GM19463 (cell line): ENCODE data around the gene TNFSF11.

Source experiments
- ATAC-seq: cut with Tn5 transposase; IDR thresholded peaks from one replicate; pipeline ENCODE4 v1.9.1; 2021; ENCODE audit warnings: mild to moderate bottlenecking, moderate library complexity; ENCODE audit not compliant: unreplicated experiment

Gene TNFSF11, protein sequence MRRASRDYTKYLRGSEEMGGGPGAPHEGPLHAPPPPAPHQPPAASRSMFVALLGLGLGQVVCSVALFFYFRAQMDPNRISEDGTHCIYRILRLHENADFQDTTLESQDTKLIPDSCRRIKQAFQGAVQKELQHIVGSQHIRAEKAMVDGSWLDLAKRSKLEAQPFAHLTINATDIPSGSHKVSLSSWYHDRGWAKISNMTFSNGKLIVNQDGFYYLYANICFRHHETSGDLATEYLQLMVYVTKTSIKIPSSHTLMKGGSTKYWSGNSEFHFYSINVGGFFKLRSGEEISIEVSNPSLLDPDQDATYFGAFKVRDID

DNA sequence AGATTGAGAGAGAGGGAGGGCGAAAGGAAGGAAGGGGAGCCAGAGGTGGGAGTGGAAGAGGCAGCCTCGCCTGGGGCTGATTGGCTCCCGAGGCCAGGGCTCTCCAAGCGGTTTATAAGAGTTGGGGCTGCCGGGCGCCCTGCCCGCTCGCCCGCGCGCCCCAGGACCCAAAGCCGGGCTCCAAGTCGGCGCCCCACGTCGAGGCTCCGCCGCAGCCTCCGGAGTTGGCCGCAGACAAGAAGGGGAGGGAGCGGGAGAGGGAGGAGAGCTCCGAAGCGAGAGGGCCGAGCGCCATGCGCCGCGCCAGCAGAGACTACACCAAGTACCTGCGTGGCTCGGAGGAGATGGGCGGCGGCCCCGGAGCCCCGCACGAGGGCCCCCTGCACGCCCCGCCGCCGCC is at the start of gene TNFSF11:
Gene TNFSF11 (plus strand): TSS at position 142 of the 400 bp plus-strand sequence. CDS start 152 bp downstream, at position 294.
- peak; percentile 32 for ATAC-seq

DNA sequence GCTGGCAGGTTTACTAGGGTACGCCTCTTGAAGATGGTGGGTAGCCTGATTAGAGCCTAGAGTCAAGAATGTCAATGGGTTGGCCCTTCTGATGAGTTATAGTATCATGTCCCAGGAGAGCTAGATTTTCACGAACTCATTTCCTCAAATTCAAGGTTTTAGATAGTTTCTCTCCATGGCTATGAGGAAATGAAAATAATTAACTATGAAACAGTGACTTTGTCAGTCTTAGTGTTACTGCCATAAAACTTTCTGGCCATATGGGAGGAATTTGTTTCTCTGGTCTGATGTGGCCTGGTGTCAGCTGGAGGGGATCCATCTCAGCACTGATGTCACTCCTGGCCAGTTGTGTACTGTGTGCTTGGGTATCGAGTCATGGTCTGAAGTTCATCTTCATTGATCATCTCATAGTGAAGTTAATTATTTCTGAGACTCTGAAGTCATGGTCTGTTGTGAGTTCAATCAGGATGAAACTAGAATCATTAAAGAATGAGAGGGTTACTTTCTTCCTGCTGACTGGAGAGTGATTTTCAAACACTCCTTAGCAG is 49.4 kb upstream of the TNFSF11 start:
- peak; percentile 87 for ATAC-seq

GRCh38 chr13:42525035-42525504 is 48.9 kb upstream of the TNFSF11 start:
- no peak for ATAC-seq

GRCh38 chr13:42526276-42526675 is 47.7 kb upstream of the TNFSF11 start:
- ATAC-seq, result no peak

GRCh38 chr13:42526804-42527203 is 47.1 kb upstream of the TNFSF11 start:
- ATAC-seq, result no peak

GRCh38 chr13:42532561-42533335 is 41.2 kb upstream of the TNFSF11 start:
- peak; percentile 61 for ATAC-seq

- no peak for ATAC-seq
These were observed 40.7 kb upstream of the TNFSF11 start for GRCh38 chr13:42533336-42533591.

DNA sequence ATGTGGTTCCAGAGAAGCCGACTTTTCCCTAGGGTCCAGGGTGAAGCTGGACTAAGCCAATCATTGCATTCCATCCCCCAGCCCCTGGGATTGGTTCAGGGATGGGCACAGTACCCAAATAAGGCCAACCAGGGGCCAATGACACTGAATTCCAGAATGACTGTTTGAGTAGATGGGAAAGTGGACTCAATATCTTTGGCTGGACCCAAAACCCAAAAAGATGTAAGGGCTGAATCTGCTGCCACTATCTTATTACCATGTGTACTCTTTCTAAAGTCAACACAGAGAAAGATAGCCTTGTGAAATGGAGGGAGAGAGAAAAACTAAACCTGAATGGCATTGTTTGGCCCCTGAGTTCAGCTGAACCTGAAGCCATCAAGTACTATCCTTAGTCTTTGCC is 39.2 kb upstream of the TNFSF11 start:
- no peak for ATAC-seq

DNA sequence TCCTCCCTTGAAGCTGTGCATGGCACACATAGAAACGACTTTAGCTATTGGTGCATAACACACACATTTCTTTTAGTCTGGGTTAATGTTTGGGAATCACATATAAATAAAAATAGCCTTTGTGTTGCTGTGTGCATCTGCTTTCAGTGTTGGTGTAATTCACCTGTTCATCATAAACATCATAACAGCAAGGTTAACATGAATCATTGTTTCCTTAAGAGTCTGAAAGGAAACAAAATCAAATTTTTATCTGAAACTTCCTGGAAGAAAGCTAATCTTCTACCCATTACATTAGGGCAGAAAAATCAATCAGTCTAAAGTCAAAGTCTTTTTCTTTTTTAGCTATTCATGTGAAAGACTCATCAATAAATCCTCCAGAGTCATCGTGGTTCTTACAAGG is 35.0 kb upstream of the TNFSF11 start:
- no peak for ATAC-seq

- no peak for ATAC-seq
These were observed 34.3 kb upstream of the TNFSF11 start for GRCh38 chr13:42539670-42540069.

GRCh38 chr13:42543215-42543797 is 30.6 kb upstream of the TNFSF11 start:
- no peak for ATAC-seq

DNA sequence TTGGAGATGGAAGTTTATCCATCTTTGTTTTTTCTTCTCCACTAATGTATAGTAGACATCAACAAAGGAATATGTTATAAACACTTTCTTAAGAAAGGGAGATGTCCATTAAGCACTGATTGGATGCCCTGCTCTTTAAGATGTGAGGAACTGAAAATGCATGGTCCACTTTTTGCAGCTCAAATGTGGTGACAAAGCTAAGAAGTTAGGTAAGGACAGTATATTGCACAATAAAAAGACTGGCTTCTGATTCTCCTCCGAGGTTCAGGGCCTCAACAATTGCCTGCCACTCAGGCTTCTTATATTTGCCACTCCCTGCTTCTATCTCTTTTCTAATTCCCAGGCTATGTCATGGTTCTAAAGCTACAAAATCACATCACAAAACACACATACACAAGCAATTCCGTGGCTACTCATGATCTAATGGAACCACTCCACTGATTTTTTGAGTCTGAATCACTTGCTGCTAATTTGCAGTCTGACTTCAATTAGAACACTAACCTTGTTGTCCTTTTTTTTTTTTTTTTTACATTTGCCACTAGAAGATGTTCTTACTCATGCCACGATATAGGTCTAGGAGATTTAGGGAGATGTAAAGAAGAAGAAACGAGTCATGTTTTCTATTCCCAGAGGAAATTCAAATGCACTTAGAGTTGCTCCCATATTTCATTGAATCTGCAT is 29.6 kb upstream of the TNFSF11 start:
- no peak for ATAC-seq

DNA sequence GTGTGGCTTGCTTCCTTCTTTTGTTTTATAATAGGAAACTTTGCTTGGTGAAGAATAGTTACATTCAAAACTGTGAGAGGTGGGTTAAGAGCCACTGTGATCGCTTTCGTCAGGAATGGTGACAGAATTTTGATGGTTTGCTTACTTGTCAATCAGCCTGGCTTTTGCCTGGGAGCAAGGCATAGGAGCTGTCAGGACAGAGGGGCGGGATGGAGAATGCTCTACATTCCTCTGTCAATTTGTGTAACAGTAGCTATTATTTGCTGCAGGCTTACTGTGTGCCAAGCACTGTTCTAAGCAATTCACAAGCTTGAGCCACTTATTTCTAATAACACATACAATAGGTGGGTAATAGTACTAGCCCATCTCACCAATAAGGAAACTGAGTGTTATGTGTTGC is 28.1 kb upstream of the TNFSF11 start:
- ATAC-seq, result no peak

- ATAC-seq, result no peak
These were observed 26.3 kb upstream of the TNFSF11 start for GRCh38 chr13:42547612-42548011.

GRCh38 chr13:42548731-42549551 is 25.0 kb upstream of the TNFSF11 start:
- ATAC-seq, result peak; percentile 99

DNA sequence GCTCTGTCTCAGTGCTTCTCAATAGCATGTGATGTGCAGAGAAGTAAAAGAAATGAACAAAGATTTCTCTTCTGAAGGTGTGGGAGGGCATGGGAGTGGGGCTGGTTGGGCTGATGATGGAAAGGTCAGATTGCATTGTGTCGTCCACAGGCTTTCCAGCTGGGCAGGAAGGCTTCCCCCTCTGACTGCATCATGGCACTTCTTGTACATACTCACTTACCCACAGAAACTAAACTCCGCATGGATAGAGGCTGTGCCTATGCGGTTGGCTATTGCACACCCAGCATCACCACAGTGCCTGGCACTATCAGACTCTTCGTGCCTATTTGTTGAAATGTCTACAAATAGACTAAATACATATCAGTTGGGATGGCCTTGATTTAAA is 24.4 kb upstream of the TNFSF11 start:
- ATAC-seq, result no peak

- ATAC-seq, result no peak
These were observed 22.3 kb upstream of the TNFSF11 start for GRCh38 chr13:42551611-42552010.

DNA sequence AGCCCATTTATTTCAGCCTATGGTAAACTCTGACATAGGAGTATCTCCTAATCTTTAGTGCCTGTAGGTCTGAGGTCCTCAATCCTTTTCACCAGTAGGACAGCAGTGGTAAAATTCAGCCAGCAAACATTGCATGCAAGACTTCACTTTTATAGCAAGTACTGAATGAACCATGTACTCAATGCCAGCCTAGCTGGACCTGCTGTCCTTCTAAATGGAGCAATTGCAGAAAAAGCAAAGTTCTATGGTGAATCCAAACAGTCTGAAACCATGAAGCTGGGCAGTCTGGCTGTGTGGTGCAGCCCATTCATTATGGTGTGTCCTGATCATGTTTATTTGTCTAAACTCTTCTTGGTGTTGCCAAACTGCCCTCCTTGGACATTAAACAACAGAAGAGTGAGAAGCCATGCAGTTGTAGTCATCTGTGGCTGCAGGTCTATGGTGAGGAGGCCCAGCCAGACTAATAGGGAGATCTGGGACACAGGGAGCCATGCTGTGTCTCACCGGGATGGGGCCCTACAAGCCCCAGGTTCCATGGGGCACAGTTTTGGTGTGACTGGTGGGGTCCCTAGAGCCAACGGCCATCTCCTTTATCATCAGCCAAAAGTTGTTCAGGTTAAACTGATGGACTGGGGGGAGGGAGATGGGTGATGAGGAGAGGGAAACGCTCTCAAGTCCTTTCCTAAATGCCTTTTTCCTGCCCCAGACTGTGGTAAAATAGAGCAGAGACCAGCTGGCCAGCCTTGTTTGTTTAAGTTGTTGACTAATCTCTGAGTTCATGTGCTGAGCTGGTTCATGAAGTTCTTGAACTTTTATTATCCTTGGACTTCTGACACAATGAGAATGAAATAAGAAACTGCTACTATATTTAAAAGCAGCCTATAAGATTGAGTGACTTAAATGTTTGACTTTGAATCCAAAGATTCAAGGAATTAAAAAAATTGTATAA is 20.6 kb upstream of the TNFSF11 start:
- ATAC-seq, result no peak

DNA sequence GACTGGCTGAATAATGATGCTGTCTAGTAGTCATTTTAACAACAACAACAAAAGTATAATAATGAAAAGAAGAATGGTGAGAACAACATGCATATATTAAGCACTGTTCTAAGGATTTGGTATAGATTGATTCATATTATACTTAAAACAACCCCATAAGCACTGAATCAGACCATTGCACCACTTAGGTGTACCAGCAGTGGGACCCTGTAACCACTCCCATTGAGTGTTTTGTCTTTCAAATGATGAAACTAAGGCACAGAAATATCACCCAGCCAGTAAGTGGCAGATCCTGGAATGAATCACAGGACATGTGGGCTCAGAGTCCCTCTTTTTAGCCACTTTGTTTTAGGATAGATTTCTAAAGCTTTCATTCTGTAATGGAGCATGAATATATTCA is 14.9 kb upstream of the TNFSF11 start:
- no peak for ATAC-seq
